Liver (tissue), 9 donors: Measurements from ENCODE around the gene BTAF1. TPM values are rescaled to one million over a fixed set of nuclear protein-coding genes. Genes with fewer than 3 reads are reported as not detected.

Source experiments
- DNase-seq: peaks from one replicate; pipeline ENCODE4 v3.0.0-alpha.2; 2017; ENCODE audit warnings: low spot score
- H3K27ac ChIP-seq, 2 donors: one replicate each; pipeline ENCODE4 v1.7.0; 2013; ENCODE audit warnings: inconsistent platforms in 2 of 2, low read length in 2 of 2, control low read depth in 1 of 2, low read depth in 1 of 2, mild to moderate bottlenecking in 1 of 2
- H3K27me3 ChIP-seq, 4 donors: one replicate each; pipeline versions ENCODE4 v1.6.1 to v1.7.0; 2013; ENCODE audit warnings: low read length in 3 of 4, inconsistent platforms in 1 of 4, mild to moderate bottlenecking in 1 of 4, moderate library complexity in 1 of 4; ENCODE audit not compliant: control insufficient read depth in 4 of 4, insufficient read depth in 4 of 4
- H3K36me3 ChIP-seq, 4 donors: one replicate each; pipeline versions ENCODE4 v1.6.1 to v1.7.0; 2013; ENCODE audit warnings: low read length in 3 of 4, mild to moderate bottlenecking in 3 of 4, low read depth in 1 of 4, moderate library complexity in 1 of 4; ENCODE audit not compliant: control insufficient read depth in 4 of 4, insufficient read depth in 3 of 4
- H3K4me1 ChIP-seq, 4 donors: one replicate each; pipeline versions ENCODE4 v1.6.1 to v1.7.0; 2013; ENCODE audit warnings: low read length in 3 of 4, mild to moderate bottlenecking in 3 of 4, moderate library complexity in 1 of 4; ENCODE audit not compliant: control insufficient read depth in 4 of 4, insufficient read depth in 4 of 4
- H3K4me3 ChIP-seq, 3 donors: one replicate each; pipeline versions ENCODE4 v1.6.1 to v1.7.0; 2013; ENCODE audit warnings: low read length in 3 of 3, control low read depth in 1 of 3, low read depth in 1 of 3, mild to moderate bottlenecking in 1 of 3
- H3K9ac ChIP-seq, 2 donors: one replicate each; pipeline ENCODE4 v1.7.0; 2013; ENCODE audit warnings: low read length in 2 of 2, mild to moderate bottlenecking in 2 of 2, moderate library complexity in 2 of 2, control low read depth in 1 of 2, low read depth in 1 of 2
- H3K9me3 ChIP-seq, 4 donors: one replicate each; pipeline versions ENCODE4 v1.6.1 to v1.7.0; 2013; ENCODE audit warnings: low read length in 3 of 4; ENCODE audit not compliant: control insufficient read depth in 4 of 4
- CTCF ChIP-seq: fragments of 150-350 bp; IDR thresholded peaks from 2 replicates; pipeline ENCODE4 v1.5.1; 2017; ENCODE audit warnings: improper control_type of control experiment, low read depth, low read length; ENCODE audit not compliant: missing input control
- EGR1 ChIP-seq, 2 donors: IDR thresholded peaks; 2 replicates each; pipeline ENCODE4 v1.6.1; 2016 to 2018; ENCODE audit warnings: antibody characterized with exemption in 2 of 2, low read depth in 2 of 2
- FOXA1 ChIP-seq: IDR thresholded peaks from 2 replicates; pipeline ENCODE4 v1.6.1; 2016; ENCODE audit warnings: antibody characterized with exemption
- FOXA2 ChIP-seq: IDR thresholded peaks from 2 replicates; pipeline ENCODE4 v1.6.1; 2016; ENCODE audit warnings: antibody characterized with exemption
- GABPA ChIP-seq, 2 donors: IDR thresholded peaks in 1 of 2; conservative IDR thresholded peaks in 1 of 2; 2 replicates each; pipeline ENCODE4 v1.6.1; 2016; ENCODE audit warnings: antibody characterized with exemption in 2 of 2, mild to moderate bottlenecking in 1 of 2, moderate library complexity in 1 of 2
- HNF4A ChIP-seq, 2 donors: conservative IDR thresholded peaks; 2 replicates each; pipeline ENCODE4 v1.6.1; 2016; ENCODE audit warnings: antibody characterized with exemption in 2 of 2, mild to moderate bottlenecking in 2 of 2
- HNF4G ChIP-seq: IDR thresholded peaks from 2 replicates; pipeline ENCODE4 v1.6.1; 2016; ENCODE audit warnings: antibody characterized with exemption
- JUND ChIP-seq, 2 donors: IDR thresholded peaks; 2 replicates each; pipeline ENCODE4 v1.6.1; 2016; ENCODE audit warnings: antibody characterized with exemption in 2 of 2
- MAX ChIP-seq: IDR thresholded peaks from 2 replicates; pipeline ENCODE4 v1.6.1; 2016; ENCODE audit warnings: antibody characterized with exemption
- NR2F2 ChIP-seq: IDR thresholded peaks from 2 replicates; pipeline ENCODE4 v1.6.1; 2016; ENCODE audit warnings: antibody characterized with exemption
- RAD21 ChIP-seq, 2 donors: IDR thresholded peaks; 2 replicates each; pipeline ENCODE4 v1.6.1; 2016; ENCODE audit warnings: antibody characterized with exemption in 2 of 2, mild to moderate bottlenecking in 2 of 2
- RXRA ChIP-seq, 2 donors: IDR thresholded peaks; 2 replicates each; pipeline ENCODE4 v1.6.1; 2017 to 2018; ENCODE audit warnings: antibody characterized with exemption in 2 of 2, mild to moderate bottlenecking in 1 of 2
- SP1 ChIP-seq: IDR thresholded peaks from 2 replicates; pipeline ENCODE4 v1.6.1; 2018; ENCODE audit warnings: antibody characterized with exemption, mild to moderate bottlenecking
- TAF1 ChIP-seq: conservative IDR thresholded peaks from 2 replicates; pipeline ENCODE4 v1.6.1; 2016; ENCODE audit warnings: antibody characterized with exemption, mild to moderate bottlenecking
- YY1 ChIP-seq: IDR thresholded peaks from 2 replicates; pipeline ENCODE4 v1.6.1; 2016; ENCODE audit warnings: antibody characterized with exemption, mild to moderate bottlenecking
- WGBS: extraction: QIAGEN DNeasy Blood & Tissue Kit; methylation state at CpG from one replicate; pipeline ENCODE4 v1.1.7; 2013; 5-methylcytosine and 5-hydroxymethylcytosine counted together
- polyA plus RNA-seq, 2 donors: library from polyadenylated mRNA; stranded (reverse) in 1 of 2; unstranded in 1 of 2; fragments of 200-250 nt in 1 of 2; fragments of >200 nt in 1 of 2; fragmentation: Nextera tagmentation in 1 of 2; extraction: Ambion mirVana in 1 of 2; gene quantifications; one replicate each; pipeline versions ENCODE4 v1.2.1 to v1.2.3, GENCODE V29; 2013 to 2015
- total RNA-seq, 2 donors: library from RNA; depleted of rRNA; stranded (reverse); fragments of >200 nt; gene quantifications; one replicate each; pipeline ENCODE4 v1.2.3, GENCODE V29; 2014
- TF ChIP-seq, protein P1 (sequence below): IDR thresholded peaks from 2 replicates; pipeline ENCODE4 v1.6.1; 2016; ENCODE audit warnings: antibody characterized with exemption
- TF ChIP-seq, protein P2 (sequence below): IDR thresholded peaks from 2 replicates; pipeline ENCODE4 v1.6.1; 2016; ENCODE audit warnings: antibody characterized with exemption, mild to moderate bottlenecking
- TF ChIP-seq, protein P3 (sequence below): IDR thresholded peaks from 2 replicates; pipeline ENCODE4 v1.6.1; 2016; ENCODE audit warnings: antibody characterized with exemption
- donor health status: healthy.
- donor health status: healthy.
- donor health status: healthy.
- donor health status: healthy.
- donor health status: healthy.

Gene BTAF1
- total and polyA plus RNA-seq, 4 donors: 5.9 to 49.6 (median 18.0) TPM

- H3K27ac ChIP-seq: no peak overlapping the region
- peaks cover 2 to 9% (median 3%) of the 10 kb centered on the region in 4 donors for H3K36me3 ChIP-seq
- no peak overlapping the region for H3K4me3 ChIP-seq
- no peaks in the 10 kb centered on the region for H3K9me3 ChIP-seq
- no peaks in the 10 kb centered on the region for H3K27me3 ChIP-seq
- TF ChIP-seq NR2F2 (no peak), GABPA (IDR thresholded peaks at IDR 0.05 in 1 of 2, conservative IDR thresholded peaks at IDR 0.05 in 1 of 2) (no peak), YY1 (no peak), RAD21 (IDR thresholded peaks at IDR 0.05) (no peak), FOXA1 (no peak), FOXA2 (no peak), CTCF (no peak), HNF4G (no peak), HNF4A (conservative IDR thresholded peaks at IDR 0.05) (no peak), EGR1 (IDR thresholded peaks at IDR 0.05; ENCODE audit: low read depth in 2 of 2) (no peak), SP1 (no peak), TAF1 (no peak), RXRA (IDR thresholded peaks at IDR 0.05) (no peak)
- TF ChIP-seq, protein P1, sequence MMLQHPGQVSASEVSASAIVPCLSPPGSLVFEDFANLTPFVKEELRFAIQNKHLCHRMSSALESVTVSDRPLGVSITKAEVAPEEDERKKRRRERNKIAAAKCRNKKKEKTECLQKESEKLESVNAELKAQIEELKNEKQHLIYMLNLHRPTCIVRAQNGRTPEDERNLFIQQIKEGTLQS: no peak
- TF ChIP-seq, protein P2, sequence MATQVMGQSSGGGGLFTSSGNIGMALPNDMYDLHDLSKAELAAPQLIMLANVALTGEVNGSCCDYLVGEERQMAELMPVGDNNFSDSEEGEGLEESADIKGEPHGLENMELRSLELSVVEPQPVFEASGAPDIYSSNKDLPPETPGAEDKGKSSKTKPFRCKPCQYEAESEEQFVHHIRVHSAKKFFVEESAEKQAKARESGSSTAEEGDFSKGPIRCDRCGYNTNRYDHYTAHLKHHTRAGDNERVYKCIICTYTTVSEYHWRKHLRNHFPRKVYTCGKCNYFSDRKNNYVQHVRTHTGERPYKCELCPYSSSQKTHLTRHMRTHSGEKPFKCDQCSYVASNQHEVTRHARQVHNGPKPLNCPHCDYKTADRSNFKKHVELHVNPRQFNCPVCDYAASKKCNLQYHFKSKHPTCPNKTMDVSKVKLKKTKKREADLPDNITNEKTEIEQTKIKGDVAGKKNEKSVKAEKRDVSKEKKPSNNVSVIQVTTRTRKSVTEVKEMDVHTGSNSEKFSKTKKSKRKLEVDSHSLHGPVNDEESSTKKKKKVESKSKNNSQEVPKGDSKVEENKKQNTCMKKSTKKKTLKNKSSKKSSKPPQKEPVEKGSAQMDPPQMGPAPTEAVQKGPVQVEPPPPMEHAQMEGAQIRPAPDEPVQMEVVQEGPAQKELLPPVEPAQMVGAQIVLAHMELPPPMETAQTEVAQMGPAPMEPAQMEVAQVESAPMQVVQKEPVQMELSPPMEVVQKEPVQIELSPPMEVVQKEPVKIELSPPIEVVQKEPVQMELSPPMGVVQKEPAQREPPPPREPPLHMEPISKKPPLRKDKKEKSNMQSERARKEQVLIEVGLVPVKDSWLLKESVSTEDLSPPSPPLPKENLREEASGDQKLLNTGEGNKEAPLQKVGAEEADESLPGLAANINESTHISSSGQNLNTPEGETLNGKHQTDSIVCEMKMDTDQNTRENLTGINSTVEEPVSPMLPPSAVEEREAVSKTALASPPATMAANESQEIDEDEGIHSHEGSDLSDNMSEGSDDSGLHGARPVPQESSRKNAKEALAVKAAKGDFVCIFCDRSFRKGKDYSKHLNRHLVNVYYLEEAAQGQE: no peak
- TF ChIP-seq, protein P3, sequence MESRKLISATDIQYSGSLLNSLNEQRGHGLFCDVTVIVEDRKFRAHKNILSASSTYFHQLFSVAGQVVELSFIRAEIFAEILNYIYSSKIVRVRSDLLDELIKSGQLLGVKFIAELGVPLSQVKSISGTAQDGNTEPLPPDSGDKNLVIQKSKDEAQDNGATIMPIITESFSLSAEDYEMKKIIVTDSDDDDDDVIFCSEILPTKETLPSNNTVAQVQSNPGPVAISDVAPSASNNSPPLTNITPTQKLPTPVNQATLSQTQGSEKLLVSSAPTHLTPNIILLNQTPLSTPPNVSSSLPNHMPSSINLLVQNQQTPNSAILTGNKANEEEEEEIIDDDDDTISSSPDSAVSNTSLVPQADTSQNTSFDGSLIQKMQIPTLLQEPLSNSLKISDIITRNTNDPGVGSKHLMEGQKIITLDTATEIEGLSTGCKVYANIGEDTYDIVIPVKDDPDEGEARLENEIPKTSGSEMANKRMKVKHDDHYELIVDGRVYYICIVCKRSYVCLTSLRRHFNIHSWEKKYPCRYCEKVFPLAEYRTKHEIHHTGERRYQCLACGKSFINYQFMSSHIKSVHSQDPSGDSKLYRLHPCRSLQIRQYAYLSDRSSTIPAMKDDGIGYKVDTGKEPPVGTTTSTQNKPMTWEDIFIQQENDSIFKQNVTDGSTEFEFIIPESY: no peak
- H3K9ac ChIP-seq: no peak overlapping the region
- 92% methylated on average over 2 of the region's 2 CpGs for WGBS
- H3K4me1 ChIP-seq: no peaks in the 10 kb centered on the region
- no peak for DNase-seq
Measured at GRCh38 chr10:92003258-92003657, 79.7 kb downstream of the BTAF1 start.

DNA sequence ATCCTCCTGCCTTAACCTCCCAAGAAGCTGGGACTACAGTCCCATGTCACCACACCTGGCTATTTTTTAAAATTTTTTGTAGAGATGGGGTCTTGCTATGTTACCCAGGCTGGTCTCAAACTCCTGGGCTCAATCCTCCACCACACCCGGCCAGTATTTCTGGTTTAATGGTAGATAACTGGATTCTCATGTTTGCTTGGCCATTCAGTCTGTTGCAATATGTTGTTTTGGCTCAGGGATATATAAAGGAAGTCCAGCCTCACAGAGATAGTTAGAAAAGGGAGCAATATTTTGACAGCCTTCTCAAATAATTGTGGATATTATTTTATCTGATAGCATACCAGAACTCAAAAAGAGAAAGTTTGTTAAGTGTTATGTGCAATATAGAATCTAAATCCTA is 82.4 kb downstream of the BTAF1 start:
- Histone ChIP-seq H3K4me1 (no peaks in the 10 kb centered on the region), H3K27me3 (no peaks in the 10 kb centered on the region), H3K9me3 (no peaks in the 10 kb centered on the region), H3K4me3 (no peak overlapping the region), H3K9ac (no peak overlapping the region), H3K27ac (no peak overlapping the region), H3K36me3 (peaks cover 2 to 19% (median 13%) of the 10 kb centered on the region in 4 donors)
- no peak for DNase-seq
- 66% methylated on average over 1 of the region's 1 CpG for WGBS
- TF ChIP-seq RXRA (IDR thresholded peaks at IDR 0.05) (no peak), FOXA1 (no peak), JUND (IDR thresholded peaks at IDR 0.05) (no peak), MAX (no peak), HNF4G (no peak), EGR1 (IDR thresholded peaks at IDR 0.05; ENCODE audit: low read depth in 2 of 2) (no peak), FOXA2 (no peak), TAF1 (no peak), GABPA (IDR thresholded peaks at IDR 0.05 in 1 of 2, conservative IDR thresholded peaks at IDR 0.05 in 1 of 2) (no peak), CTCF (no peak), NR2F2 (no peak)
- TF ChIP-seq, protein P1: no peak
- TF ChIP-seq, protein P3: no peak
